Natural killer cell treated with Interleukin-12 subunit alpha and Interleukin-12 subunit beta and Interleukin-15 and Interleukin-18, amount 100 ng/mL, for 72 hours (primary cell): Measurements from ENCODE around the gene EIF3B. TPM values are rescaled to one million over a fixed set of nuclear protein-coding genes. Genes with fewer than 3 reads are reported as not detected.
A peak's percentile ranks its signal among the peaks of the same experiment; 100 is the strongest.
"Not testable (repeated sequence)": the region's sequence is repeated elsewhere in the genome, so short reads cannot be mapped to it uniquely, and the experiment has no call there.

ENCODE experiments used
- ATAC-seq, 2 donors: fragments of 150-1000 bp; cut with Tn5 transposase in 1 of 2; sonication (Bioruptor Pico), chemical (Tn5 transposase) in 1 of 2; 2 replicates each; pipeline ENCODE4 v1.10.0; 2021
- DNase-seq: peaks from one replicate; pipeline ENCODE4 v3.0.0; 2022; ENCODE audit warnings: low spot score
- H3K27ac Mint-ChIP-seq, 2 donors: 1 replicate in 1 of 2; 2 replicates in 1 of 2; pipeline ENCODE4 v1.8.0; 2022; ENCODE audit warnings: mixed read lengths in 2 of 2, mild to moderate bottlenecking in 1 of 2, moderate library complexity in 1 of 2
- H3K27me3 Mint-ChIP-seq, 2 donors: 1 replicate in 1 of 2; 2 replicates in 1 of 2; pipeline ENCODE4 v1.8.0; 2022; ENCODE audit warnings: mixed read lengths in 2 of 2
- H3K36me3 Mint-ChIP-seq: one replicate; pipeline ENCODE4 v1.8.0; 2022; ENCODE audit warnings: mixed read lengths
- H3K4me1 Mint-ChIP-seq, 2 donors: 1 replicate in 1 of 2; 2 replicates in 1 of 2; pipeline ENCODE4 v1.8.0; 2022; ENCODE audit warnings: low read depth in 2 of 2, mixed read lengths in 2 of 2, mild to moderate bottlenecking in 1 of 2
- H3K4me3 Mint-ChIP-seq: one replicate; pipeline ENCODE4 v1.8.0; 2022; ENCODE audit warnings: mixed read lengths
- H3K9me3 Mint-ChIP-seq: 2 replicates; pipeline ENCODE4 v1.8.0; 2022; ENCODE audit warnings: mixed read lengths
- total RNA-seq, 2 donors: library from RNA; stranded (reverse); gene quantifications; one replicate each; pipeline ENCODE4 v1.2.3, GENCODE V29; 2022

The EIF3B gene
- total RNA-seq, 2 donors from 2014 or later = 229 to 348 TPM

DNA sequence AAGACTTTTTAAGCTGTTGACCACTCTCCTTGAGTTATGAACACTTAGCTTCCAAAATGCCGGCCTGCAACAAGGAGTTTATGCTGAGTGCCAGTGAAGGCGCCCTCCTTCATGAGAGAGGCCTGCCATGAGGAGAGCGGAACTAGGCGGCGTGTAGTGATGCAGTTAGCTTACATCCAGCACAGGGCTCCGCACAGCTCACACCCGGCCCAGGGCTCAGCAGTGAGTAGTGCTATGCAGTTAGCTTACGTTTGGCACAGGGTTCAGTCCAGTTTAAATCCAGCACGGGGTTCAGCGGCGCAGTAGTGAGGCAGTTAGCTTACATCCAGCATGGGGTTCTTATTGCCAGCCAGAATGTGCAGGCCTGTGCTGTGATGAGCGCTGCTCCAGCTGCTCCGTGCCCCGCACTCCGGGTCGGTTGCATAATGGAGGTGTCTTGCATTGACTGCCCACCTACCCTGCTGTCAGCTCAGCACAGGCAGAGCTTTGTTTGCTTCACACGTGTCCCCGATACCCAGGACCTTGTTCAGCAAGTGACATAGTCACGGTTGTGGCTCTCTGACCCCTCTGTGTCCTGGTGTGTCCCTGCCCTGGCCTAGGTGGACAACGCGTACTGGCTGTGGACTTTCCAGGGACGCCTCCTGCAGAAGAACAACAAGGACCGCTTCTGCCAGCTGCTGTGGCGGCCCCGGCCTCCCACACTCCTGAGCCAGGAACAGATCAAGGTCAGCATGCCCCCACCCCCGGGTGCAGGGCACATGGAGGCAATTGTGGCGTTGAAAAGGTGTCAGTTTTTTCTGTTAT lies 21.9 kb downstream of the EIF3B start:
- Mint-ChIP-seq H3K9me3 (no peaks in the 10 kb centered on the region), H3K36me3 (peaks cover 41% of the 10 kb centered on the region), H3K4me3 (no peak overlapping the region), H3K4me1 (peaks cover 14 to 24% of the 10 kb centered on the region in 2 donors), H3K27ac (no peak overlapping the region), H3K27me3 (no peaks in the 10 kb centered on the region)
- peak; percentile 55 for DNase-seq
- ATAC-seq = peak in 1 of 2 donors; percentile 38

DNA sequence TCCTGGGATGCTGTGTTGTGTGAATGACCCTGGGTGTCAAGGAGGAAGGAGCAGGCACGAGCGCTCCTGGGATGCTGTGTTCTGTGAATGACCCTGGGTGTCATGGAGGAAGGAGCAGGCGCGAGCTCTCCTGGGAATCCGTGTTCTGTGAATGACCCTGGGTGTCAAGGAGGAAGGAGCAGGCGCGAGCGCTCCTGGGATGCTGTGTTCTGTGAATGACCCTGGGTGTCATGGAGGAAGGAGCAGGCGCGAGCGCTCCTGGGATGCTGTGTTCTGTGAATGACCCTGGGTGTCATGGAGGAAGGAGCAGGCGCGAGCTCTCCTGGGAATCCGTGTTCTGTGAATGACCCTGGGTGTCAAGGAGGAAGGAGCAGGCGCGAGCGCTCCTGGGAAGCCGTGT lies 22.9 kb downstream of the EIF3B start:
- H3K9me3 Mint-ChIP-seq, ATAC-seq, H3K27ac Mint-ChIP-seq, H3K27me3 Mint-ChIP-seq, H3K4me3 Mint-ChIP-seq: not testable (repeated sequence)
- peaks cover 31% of the 10 kb centered on the region for H3K36me3 Mint-ChIP-seq
- peaks cover 14 to 22% of the 10 kb centered on the region in 2 donors for H3K4me1 Mint-ChIP-seq
- DNase-seq = peak; percentile 13

DNA sequence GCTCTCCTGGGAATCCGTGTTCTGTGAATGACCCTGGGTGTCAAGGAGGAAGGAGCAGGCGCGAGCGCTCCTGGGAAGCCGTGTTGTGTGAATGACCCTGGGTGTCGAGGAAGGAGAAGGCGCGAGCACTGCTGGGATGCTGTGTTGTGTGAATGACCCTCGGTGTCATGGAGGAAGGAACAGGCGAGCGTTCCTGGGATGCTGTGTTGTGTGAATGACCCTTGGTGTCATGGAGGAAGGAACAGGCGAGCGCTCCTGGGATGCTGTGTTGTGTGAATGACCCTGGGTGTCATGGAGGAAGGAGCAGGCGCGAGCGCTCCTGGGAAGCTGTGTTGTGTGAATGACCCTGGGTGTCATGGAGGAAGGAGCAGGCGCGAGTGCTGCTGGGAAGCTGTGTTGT lies 23.5 kb downstream of the EIF3B start:
- not testable (repeated sequence) for H3K9me3 Mint-ChIP-seq, ATAC-seq, H3K27me3 Mint-ChIP-seq, H3K4me3 Mint-ChIP-seq, H3K27ac Mint-ChIP-seq, DNase-seq
- Mint-ChIP-seq H3K4me1 (peaks cover 14 to 21% of the 10 kb centered on the region in 2 donors), H3K36me3 (peaks cover 29% of the 10 kb centered on the region)

DNA sequence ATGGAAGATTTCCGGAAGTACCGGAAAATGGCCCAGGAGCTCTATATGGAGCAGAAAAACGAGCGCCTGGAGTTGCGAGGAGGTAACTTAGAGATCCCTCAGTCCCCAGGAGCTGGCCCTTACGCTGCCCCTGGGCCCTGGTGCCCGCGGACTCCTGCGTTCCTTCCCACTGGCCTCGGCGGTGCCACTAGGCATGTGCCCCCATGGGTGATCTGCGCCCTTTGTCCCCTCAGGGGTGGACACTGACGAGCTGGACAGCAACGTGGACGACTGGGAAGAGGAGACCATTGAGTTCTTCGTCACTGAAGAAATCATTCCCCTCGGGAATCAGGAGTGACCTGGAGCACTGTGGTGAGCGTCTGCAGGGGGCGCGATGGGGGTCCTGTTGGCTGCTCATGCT lies 24.5 kb downstream of the EIF3B start:
- peak; percentile 59 for DNase-seq
- ATAC-seq = no peak
- Mint-ChIP-seq H3K4me1 (peaks cover 14 to 21% of the 10 kb centered on the region in 2 donors), H3K27ac (no peak overlapping the region), H3K9me3 (no peaks in the 10 kb centered on the region), H3K4me3 (no peak overlapping the region), H3K27me3 (no peaks in the 10 kb centered on the region), H3K36me3 (peaks cover 29% of the 10 kb centered on the region)

DNA sequence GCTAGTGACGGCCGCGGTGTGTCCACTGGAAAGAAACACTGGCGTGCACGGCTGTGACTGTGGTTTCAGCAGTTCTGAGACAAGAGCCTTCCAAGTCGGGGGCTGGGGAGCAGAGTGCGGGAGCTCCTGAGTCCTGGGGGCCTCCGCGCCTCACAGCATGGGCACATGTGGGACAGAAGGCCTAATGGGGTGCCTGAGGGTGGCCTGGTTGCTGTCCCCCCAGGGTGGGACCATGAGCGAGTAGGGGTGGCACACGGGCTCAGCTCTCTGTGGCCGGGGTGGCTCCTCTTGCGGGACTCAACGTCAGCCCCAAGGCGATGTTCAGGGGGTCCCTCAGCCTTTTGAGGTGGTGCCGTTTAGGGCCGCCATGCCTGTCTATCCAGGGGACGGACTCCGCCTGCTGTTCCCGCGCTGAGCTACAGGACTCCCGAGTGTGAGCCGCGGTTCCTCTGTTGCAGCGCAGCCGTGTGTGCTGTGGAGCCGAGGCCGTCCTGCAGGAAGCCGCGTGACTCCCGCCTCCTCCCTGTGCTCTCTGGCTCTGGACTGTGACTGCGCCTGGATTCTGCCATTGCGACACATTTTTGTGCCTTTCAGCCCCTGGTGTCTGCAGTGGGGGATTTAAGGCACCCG lies 25.3 kb downstream of the EIF3B start:
- Mint-ChIP-seq H3K27me3 (no peaks in the 10 kb centered on the region), H3K36me3 (peaks cover 26% of the 10 kb centered on the region), H3K9me3 (no peaks in the 10 kb centered on the region), H3K4me1 (peaks cover 14 to 21% of the 10 kb centered on the region in 2 donors), H3K27ac (no peak overlapping the region), H3K4me3 (no peak overlapping the region)
- ATAC-seq (no peak), DNase-seq (peak; percentile 42)

DNA sequence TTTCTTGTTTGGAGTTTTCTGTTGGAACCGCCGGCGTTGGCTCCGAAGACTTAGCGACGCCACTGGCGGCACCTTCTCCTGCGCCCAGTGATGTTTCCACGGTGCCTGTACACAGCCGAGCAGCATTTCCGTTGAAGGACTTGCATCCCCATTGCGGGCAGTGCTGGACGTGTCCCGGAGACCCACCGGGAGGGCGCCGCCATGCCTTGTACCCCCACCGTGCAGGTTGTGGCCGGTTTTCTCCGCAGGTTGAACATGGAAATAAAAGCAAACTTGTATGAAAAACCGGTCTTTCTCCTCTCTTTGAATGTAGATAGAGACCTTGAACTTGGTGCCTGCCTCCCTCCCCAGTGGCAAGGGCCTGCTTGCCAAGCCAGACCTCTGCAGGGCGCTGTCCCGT lies 25.8 kb downstream of the EIF3B start:
- ATAC-seq (no peak), DNase-seq (peak; percentile 51)
- H3K4me1 Mint-ChIP-seq = peaks cover 9 to 18% of the 10 kb centered on the region in 2 donors
- peaks cover 21% of the 10 kb centered on the region for H3K36me3 Mint-ChIP-seq
- H3K27me3 Mint-ChIP-seq = no peaks in the 10 kb centered on the region
- H3K9me3 Mint-ChIP-seq = no peaks in the 10 kb centered on the region
- H3K27ac Mint-ChIP-seq = no peak overlapping the region
- H3K4me3 Mint-ChIP-seq = no peak overlapping the region

DNA sequence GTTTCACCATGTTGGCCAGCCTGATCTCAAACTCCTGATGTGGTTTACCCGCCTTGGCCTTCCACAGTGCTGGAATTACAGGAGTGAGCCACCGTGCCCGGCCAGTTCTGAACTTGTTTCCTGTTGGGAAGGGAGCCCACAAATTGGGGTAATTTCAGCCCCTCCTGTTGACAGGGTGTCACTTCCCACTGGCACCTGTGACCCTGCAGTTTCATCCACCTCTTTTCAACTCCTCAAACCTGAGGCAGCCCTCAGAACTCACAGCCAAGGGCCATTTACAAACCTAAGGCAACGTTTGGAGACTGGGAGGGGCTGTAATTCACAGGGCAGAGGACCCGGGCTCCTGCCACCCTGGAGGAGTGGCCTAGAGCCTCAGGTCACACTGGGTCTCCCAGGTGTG lies 26.6 kb downstream of the EIF3B start:
- H3K27ac Mint-ChIP-seq = no peak overlapping the region
- H3K4me1 Mint-ChIP-seq = peaks cover 8 to 16% of the 10 kb centered on the region in 2 donors
- ATAC-seq (no peak), DNase-seq (peak; percentile 31)
- H3K9me3 Mint-ChIP-seq = no peaks in the 10 kb centered on the region
- H3K4me3 Mint-ChIP-seq = no peak overlapping the region
- no peaks in the 10 kb centered on the region for H3K27me3 Mint-ChIP-seq
- H3K36me3 Mint-ChIP-seq = peaks cover 19% of the 10 kb centered on the region

DNA sequence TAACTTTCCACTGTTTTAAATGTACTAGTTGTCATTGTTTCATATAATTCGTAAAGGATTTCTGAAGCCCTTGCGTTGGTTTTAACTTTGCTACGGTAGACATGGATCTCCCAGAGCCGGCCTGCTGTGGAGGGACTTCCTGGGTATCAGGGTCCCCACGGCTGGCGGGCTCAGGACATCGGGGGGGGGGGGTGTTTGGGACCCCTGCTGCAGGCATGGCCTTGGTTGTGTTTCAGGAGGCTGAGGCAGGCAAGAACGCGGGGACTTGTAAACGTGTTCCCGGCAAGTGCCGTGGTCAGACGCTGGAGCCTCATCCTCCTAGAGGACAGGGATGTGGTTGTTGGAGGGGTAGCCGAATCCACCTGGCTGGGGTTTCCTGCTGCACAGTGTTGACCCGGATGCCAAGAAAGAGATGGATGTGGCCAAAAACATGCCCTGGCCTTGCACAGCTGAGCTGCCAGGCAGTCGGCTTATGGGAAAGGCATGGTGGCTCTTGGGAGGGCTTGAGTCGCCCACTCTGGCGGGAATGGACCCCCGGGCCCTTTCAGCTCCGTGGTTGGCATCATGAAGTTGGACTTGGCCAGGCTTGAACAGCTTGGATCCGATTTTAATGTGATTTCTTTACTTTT lies 27.4 kb downstream of the EIF3B start:
- DNase-seq (peak; percentile 28), ATAC-seq (no peak)
- H3K4me1 Mint-ChIP-seq = peaks cover 7 to 13% of the 10 kb centered on the region in 2 donors
- H3K4me3 Mint-ChIP-seq = no peak overlapping the region
- no peak overlapping the region for H3K27ac Mint-ChIP-seq
- H3K9me3 Mint-ChIP-seq = no peaks in the 10 kb centered on the region
- H3K36me3 Mint-ChIP-seq = peaks cover 17% of the 10 kb centered on the region
- H3K27me3 Mint-ChIP-seq = no peaks in the 10 kb centered on the region

DNA sequence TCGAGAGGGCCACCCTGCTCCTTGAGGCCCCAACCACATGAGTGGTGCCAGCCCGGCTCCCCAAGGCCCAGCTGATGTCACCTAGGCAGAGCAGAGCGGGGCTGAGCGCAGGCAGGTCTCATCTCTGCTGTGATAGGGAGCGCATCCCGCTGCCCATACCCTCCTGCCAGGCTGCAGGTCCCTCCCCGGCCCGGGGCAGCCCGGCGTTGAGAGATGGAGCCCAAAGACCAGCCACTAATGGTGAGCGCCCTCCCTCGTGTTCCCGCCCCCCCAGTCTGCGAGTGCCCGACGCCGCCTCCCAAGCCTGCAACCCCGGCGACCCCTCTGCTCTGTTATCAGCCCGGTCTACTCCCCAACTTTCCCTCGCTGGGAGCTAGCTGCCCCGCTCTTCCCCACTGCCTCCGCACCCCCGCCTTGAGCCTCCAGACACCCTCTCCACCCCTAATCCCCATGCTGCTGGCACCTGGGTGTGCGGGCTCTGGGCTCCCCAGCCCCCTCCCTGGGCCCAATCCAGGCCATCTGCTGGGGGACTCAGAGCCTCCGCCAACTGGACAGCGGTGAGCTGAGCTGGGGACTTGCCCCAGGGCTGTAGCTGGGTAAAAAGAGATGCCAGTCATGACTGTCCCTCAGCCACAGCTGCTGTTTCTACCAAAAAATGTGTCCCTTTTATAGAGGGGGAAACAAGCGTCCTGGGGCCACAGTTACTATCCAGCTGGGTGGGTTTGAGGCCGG lies 29.1 kb downstream of the EIF3B start:
- ATAC-seq (peak in 1 of 2 donors; percentile 19), DNase-seq (peak; percentile 56)
- Mint-ChIP-seq H3K36me3 (peaks cover 7% of the 10 kb centered on the region), H3K27me3 (no peaks in the 10 kb centered on the region), H3K9me3 (no peaks in the 10 kb centered on the region), H3K4me1 (peaks cover 0 to 4% of the 10 kb centered on the region in 2 donors), H3K27ac (no peak overlapping the region), H3K4me3 (no peak overlapping the region)

DNA sequence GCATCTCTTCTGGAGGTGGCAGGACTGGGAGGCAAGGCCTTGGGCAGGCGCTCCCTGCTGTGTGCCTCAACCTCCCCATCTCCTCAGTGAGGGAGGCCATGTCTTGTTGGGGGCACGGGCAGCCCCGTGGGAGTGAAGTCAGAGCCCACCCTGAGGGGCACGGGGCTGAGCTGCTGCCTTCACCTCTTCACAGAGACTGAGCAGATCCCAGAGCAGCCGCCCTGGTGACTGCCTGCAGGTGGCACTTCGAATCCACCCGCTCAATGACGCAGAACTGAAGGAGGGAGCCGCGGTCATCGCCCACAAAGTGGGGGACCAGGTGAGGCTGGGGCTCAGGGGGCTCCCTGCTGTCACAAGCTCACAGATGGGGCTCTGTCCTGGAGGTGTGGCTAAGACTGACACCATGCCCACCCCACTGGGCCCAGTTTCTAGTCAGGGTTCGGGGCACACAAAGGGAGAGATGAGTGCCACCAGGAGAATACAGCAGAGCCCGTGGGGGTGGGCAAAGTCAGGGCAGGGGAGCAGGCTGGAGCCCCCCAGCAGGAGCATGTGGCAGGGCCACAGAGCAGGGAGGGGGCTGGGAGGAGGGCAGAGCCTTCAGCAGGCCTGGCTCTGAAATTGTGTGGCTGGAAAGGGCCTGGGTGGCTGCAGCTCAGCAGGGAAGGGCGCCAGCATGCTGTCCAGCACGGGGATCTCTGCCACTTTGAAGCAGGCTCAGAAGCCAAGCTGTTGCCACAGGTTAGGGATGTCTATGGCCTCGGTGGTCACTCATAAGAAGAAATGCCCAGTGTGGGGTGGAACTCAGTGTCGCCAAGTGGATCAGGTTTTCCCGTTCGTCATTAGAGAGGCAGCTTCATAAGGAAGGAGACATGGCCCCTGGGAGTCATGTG lies 30.0 kb downstream of the EIF3B start:
- ATAC-seq (peak; percentile 25 to 34), DNase-seq (peak; percentile 56)
- Mint-ChIP-seq H3K27ac (no peak overlapping the region), H3K4me1 (peaks cover 0 to 4% of the 10 kb centered on the region in 2 donors), H3K4me3 (no peak overlapping the region), H3K27me3 (no peaks in the 10 kb centered on the region), H3K36me3 (peaks cover 7% of the 10 kb centered on the region), H3K9me3 (no peaks in the 10 kb centered on the region)

DNA sequence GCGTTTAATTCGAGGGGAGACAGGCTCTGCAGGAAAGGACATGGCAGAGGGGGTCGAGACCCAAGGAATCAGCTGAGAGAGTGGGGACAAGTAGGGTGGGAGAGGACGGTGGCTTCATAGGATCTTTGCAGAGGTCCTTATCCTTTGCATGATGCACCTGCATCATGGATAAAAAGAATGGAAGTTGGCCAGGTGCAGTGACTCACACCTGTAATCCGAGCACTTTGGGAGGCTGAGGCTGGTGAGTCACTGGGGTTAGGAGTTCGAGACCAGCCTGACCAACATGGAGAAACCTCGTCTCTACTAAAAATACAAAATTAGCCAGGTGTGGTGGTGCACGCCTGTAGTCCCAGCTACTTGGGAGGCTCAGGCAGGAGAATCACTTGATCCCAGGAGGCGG lies 31.5 kb downstream of the EIF3B start:
- not testable (repeated sequence) for H3K27ac Mint-ChIP-seq, DNase-seq, H3K9me3 Mint-ChIP-seq, H3K36me3 Mint-ChIP-seq, ATAC-seq, H3K4me1 Mint-ChIP-seq, H3K27me3 Mint-ChIP-seq, H3K4me3 Mint-ChIP-seq

DNA sequence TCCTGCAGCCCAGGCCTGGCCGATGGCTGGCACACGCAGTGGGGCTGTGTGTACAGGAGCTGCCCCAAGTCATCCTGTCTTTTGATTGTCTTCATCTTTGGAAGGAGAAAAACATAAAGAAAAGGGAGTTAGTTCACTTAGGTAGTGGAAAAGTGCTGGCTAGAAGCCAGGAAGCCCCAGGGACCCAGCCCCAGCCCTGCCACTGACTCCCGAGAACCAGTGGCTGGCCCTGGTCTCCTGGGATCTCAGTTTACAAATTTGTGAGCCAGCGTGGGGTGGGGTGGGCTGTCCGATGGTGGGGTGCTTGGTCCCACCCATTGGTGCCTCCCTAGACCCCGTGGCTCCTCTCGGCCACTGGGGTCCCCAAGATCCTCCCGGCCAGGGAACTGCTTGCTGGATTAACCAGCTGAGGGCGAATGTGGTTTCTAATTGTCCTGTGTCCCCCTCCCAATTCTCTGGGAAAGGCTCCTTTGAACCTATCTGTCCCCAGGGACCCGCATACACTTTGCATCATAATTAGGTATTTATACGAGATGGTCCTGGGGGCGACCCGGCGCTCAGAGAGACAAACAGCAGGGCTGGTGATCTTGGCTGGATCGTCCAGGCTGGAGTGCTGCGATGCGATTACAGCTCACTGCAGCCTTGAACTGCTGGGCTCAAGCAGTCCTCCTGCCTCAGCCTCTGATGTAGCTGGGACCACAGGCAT lies 32.5 kb downstream of the EIF3B start:
- peak; percentile 54 for DNase-seq
- no peaks in the 10 kb centered on the region for H3K4me1 Mint-ChIP-seq
- no peak overlapping the region for H3K4me3 Mint-ChIP-seq
- no peak for ATAC-seq
- no peaks in the 10 kb centered on the region for H3K27me3 Mint-ChIP-seq
- H3K36me3 Mint-ChIP-seq = no peaks in the 10 kb centered on the region
- H3K9me3 Mint-ChIP-seq = no peaks in the 10 kb centered on the region
- H3K27ac Mint-ChIP-seq = no peak overlapping the region
